ENCODE data around the gene ATXN7L3.

ATXN7L3 gene

DNA sequence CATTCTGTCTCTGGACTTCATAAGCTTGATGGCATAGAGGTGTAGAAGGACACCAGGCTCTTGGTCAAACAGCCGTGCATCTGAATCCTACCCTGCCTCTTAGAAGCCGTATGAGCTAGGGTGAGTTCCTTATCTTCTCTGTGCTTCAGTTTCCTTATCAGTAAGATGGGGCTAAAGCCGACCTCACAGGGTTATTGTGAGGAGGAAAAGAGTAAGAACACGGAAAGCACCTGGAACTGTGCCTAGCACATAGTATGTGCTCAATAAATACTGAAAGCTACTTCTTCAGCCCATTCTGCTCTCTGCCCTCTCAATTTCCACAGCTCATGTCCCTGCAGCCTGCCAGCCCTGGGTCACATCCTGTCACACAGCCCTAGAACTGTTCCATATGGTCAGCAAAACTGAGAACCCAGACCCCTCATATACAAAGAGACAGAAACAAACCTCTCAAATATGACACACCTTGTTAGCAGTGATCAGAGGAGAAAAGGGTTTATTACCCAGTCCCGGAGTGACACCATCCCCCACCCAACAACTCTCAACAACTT, 36.8 kb upstream of the ATXN7L3 start:
- H3K36me3 ChIP-seq (ENCODE audit: control insufficient read depth, insufficient read depth, low read length), result no peaks in the 10 kb centered on the region
- no peak overlapping the region for H3K4me3 ChIP-seq (replicated peaks; ENCODE audit: low read depth, low read length)
- TF ChIP-seq, protein P1, sequence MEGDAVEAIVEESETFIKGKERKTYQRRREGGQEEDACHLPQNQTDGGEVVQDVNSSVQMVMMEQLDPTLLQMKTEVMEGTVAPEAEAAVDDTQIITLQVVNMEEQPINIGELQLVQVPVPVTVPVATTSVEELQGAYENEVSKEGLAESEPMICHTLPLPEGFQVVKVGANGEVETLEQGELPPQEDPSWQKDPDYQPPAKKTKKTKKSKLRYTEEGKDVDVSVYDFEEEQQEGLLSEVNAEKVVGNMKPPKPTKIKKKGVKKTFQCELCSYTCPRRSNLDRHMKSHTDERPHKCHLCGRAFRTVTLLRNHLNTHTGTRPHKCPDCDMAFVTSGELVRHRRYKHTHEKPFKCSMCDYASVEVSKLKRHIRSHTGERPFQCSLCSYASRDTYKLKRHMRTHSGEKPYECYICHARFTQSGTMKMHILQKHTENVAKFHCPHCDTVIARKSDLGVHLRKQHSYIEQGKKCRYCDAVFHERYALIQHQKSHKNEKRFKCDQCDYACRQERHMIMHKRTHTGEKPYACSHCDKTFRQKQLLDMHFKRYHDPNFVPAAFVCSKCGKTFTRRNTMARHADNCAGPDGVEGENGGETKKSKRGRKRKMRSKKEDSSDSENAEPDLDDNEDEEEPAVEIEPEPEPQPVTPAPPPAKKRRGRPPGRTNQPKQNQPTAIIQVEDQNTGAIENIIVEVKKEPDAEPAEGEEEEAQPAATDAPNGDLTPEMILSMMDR (IDR thresholded peaks at IDR 0.05; ENCODE audit: insufficient read depth, low read length, poor library complexity, severe bottlenecking), result no peak
- H3K27me3 ChIP-seq (replicated peaks; ENCODE audit: control insufficient read depth, insufficient read depth, low read length), result no peaks in the 10 kb centered on the region
- DNase-seq (ENCODE audit: extremely low read depth, insufficient read length), result no peak

DNA sequence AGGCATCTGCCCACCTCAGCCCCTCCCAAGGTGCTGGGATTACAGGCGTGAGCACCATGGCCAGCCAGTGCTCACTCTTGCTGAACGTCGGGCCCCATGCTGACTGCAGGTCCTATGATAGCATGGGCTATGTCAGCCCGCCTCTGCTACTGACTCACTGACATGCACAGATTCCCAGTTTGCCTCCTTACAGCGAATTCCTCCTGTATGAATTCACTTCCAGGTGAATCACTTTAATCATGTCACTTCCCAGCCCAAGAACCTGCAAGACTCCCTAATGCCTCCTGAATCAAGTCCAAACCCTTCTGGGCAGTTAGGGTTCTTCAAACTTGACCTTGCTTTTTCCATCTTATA, 35.9 kb upstream of the ATXN7L3 start:
- H3K4me3 ChIP-seq (replicated peaks; ENCODE audit: low read depth, low read length), result no peak overlapping the region
- no peak for DNase-seq (ENCODE audit: extremely low read depth, insufficient read length)
- H3K27me3 ChIP-seq (replicated peaks; ENCODE audit: control insufficient read depth, insufficient read depth, low read length), result no peaks in the 10 kb centered on the region
- TF ChIP-seq, protein P1 (IDR thresholded peaks at IDR 0.05; ENCODE audit: insufficient read depth, low read length, poor library complexity, severe bottlenecking), result no peak
- no peaks in the 10 kb centered on the region for H3K36me3 ChIP-seq (ENCODE audit: control insufficient read depth, insufficient read depth, low read length)

DNA sequence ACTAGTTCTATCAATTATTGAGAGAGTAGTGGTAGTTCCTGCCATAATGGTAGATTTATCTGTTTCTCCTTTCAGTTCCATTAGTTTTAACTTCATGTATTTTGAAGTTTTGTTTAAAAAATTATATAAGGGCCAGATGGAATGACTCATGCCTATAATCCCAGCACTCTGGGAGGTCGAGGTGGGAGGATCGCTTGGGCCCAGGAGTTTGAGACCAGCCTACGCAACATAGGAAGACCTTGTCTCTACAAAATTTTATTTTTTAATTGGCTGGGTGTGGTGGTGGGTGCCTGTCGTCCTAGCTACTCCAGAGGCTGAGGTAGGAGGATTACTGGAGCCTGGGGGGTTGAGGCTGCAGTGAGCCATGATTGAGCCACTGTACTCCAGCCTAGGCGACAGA, 33.9 kb upstream of the ATXN7L3 start:
- no peak for DNase-seq (ENCODE audit: extremely low read depth, insufficient read length)
- Histone ChIP-seq H3K27me3 (replicated peaks; ENCODE audit: control insufficient read depth, insufficient read depth, low read length) (no peaks in the 10 kb centered on the region), H3K36me3 (ENCODE audit: control insufficient read depth, insufficient read depth, low read length) (no peaks in the 10 kb centered on the region), H3K4me3 (replicated peaks; ENCODE audit: low read depth, low read length) (no peak overlapping the region)
- TF ChIP-seq, protein P1 (IDR thresholded peaks at IDR 0.05; ENCODE audit: insufficient read depth, low read length, poor library complexity, severe bottlenecking), result no peak

DNA sequence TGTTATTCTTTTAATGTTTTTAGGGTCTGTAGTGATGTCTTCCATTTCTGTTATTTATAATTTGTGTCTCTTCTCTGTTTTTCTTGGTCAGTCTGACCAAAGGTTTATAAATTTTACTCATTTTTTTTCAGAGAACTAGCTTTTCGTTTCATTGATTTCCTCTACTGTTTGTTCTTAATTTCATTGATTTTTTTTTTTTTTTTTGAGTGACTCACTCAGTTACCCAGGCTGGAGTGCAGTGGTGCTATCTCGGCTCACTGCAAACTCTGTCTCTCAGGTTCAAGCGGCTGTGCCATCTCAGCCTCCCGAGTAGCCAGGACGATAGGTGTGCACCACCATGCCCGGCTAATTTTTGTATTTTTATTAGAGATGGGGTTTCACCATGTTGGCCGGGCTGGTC, 32.4 kb upstream of the ATXN7L3 start:
- no peak for DNase-seq (ENCODE audit: extremely low read depth, insufficient read length)
- Histone ChIP-seq H3K4me3 (replicated peaks; ENCODE audit: low read depth, low read length) (no peak overlapping the region), H3K27me3 (replicated peaks; ENCODE audit: control insufficient read depth, insufficient read depth, low read length) (no peaks in the 10 kb centered on the region), H3K36me3 (ENCODE audit: control insufficient read depth, insufficient read depth, low read length) (no peaks in the 10 kb centered on the region)
- TF ChIP-seq, protein P1 (IDR thresholded peaks at IDR 0.05; ENCODE audit: insufficient read depth, low read length, poor library complexity, severe bottlenecking), result no peak

GRCh38 chr17:44230140-44230539, 30.5 kb upstream of the ATXN7L3 start:
- TF ChIP-seq, protein P1 (IDR thresholded peaks at IDR 0.05; ENCODE audit: insufficient read depth, low read length, poor library complexity, severe bottlenecking), result no peak
- no peaks in the 10 kb centered on the region for H3K36me3 ChIP-seq (ENCODE audit: control insufficient read depth, insufficient read depth, low read length)
- DNase-seq (ENCODE audit: extremely low read depth, insufficient read length), result no peak

GRCh38 chr17:44229090-44229489, 29.4 kb upstream of the ATXN7L3 start:
- H3K27me3 ChIP-seq (replicated peaks; ENCODE audit: control insufficient read depth, insufficient read depth, low read length), result no peaks in the 10 kb centered on the region
- H3K4me3 ChIP-seq (replicated peaks; ENCODE audit: low read depth, low read length), result no peak overlapping the region
- DNase-seq (ENCODE audit: extremely low read depth, insufficient read length), result no peak
- TF ChIP-seq, protein P1 (IDR thresholded peaks at IDR 0.05; ENCODE audit: insufficient read depth, low read length, poor library complexity, severe bottlenecking), result no peak
- H3K36me3 ChIP-seq (ENCODE audit: control insufficient read depth, insufficient read depth, low read length), result no peaks in the 10 kb centered on the region

More at GRCh38 chr17:44230140-44230539, 30.5 kb upstream of the ATXN7L3 start:
- Histone ChIP-seq H3K4me3 (replicated peaks; ENCODE audit: low read depth, low read length) (no peak overlapping the region), H3K27me3 (replicated peaks; ENCODE audit: control insufficient read depth, insufficient read depth, low read length) (no peaks in the 10 kb centered on the region)
